Glomerular visceral epithelial cell (primary cell): ENCODE measurements around the gene FCHO1.
A peak's percentile ranks its signal among the peaks of the same experiment; 100 is the strongest.
"Not testable (repeated sequence)": the region's sequence is repeated elsewhere in the genome, so short reads cannot be mapped to it uniquely, and the experiment has no call there.

Source experiments
- DNase-seq: peaks from one replicate; pipeline ENCODE4 v3.0.0-alpha.2; 2016; ENCODE audit errors: extremely low spot score

Gene FCHO1

GRCh38 chr19:17765069-17765618 is 13.9 kb downstream of the FCHO1 start:
- DNase-seq = no peak

- DNase-seq = peak; percentile 89
Observed at GRCh38 chr19:17766543-17767131, 15.4 kb downstream of the FCHO1 start.

DNA sequence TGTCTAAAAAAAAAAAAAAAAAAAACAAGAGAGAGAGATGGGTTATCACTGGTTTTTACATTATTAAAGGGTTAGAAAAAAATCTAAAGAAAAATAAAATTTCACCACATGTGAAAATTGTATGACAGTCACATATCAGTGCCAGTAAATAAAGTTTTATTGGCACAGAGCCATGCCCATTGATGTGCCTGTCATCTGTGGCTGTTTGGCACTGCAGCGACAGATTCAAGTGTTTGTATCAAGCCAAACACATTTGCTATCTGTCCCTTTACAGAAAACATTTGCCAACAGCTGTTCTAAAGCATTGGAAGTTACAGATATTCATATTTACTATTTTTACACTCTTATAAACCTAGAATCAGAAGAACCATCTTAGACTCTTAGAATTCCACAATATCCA is 16.3 kb downstream of the FCHO1 start:
- no peak for DNase-seq

DNA sequence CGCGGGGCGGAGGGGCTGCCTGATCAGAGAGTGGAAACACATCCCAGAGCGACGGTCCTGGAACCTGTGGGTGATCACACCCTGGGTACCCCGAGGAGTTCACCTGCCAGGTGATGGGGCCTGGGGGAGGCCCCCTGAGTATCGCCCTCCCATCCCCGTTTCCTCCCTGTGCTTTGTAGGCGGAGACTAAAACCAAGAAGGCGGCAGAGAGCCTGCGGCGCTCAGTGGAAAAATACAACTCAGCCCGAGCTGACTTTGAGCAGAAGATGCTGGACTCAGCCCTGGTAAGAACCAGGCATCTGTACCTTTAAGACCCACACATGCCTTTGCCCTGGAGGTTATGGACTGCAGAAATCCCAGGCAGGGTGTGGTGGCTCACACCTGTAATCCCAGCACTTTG is 19.3 kb downstream of the FCHO1 start:
- no peak for DNase-seq

DNA sequence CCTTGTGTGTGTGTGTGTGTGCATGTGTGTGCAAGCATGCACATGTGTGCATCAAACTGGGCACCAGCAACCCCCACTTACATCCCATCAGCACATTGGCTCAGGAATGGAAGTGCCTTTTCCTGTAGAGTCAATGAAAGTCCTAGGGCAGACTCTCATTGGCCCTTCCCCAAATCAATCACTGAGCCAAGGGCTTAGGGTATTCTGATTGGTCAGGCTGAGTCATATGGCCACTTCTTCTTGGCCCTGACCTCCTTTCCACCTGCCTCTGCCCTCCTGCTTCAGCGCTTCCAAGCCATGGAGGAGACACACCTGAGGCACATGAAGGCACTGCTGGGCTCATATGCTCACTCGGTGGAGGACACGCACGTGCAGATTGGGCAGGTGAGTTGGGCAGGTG is 20.9 kb downstream of the FCHO1 start:
- DNase-seq = no peak

DNA sequence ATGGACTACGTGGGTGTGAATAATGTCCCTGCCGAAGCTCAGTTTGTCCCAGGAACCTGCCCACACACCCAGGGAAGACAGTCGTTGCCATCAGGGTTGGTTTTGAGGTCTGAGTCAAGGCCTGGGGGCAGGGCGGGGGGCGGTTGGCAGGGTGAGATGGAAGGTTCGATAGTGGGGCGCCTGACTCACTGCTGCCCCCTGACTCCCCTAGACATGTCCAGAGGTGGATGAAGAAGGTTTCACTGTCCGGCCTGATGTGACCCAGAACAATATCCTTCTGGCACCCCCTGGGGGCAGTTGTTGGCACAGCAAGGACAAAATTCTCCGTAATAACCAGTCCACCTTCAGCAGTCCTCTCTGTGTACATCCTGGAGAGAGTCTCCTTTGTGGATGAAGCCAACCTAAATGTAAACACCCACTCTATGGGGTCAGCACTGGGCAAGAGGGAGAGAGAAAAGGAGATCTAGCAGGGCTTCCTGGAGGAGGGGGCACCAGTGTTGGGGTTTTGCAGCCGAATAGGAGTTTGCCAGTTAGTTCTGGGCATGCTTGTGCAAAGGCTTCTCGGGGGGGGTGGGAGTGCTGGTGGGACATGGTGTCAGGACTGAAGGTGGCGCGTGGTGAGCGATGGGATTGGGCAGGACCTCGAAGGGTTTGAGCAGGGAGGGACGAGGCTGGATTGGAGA is 24.1 kb downstream of the FCHO1 start:
- DNase-seq = peak; percentile 53

DNA sequence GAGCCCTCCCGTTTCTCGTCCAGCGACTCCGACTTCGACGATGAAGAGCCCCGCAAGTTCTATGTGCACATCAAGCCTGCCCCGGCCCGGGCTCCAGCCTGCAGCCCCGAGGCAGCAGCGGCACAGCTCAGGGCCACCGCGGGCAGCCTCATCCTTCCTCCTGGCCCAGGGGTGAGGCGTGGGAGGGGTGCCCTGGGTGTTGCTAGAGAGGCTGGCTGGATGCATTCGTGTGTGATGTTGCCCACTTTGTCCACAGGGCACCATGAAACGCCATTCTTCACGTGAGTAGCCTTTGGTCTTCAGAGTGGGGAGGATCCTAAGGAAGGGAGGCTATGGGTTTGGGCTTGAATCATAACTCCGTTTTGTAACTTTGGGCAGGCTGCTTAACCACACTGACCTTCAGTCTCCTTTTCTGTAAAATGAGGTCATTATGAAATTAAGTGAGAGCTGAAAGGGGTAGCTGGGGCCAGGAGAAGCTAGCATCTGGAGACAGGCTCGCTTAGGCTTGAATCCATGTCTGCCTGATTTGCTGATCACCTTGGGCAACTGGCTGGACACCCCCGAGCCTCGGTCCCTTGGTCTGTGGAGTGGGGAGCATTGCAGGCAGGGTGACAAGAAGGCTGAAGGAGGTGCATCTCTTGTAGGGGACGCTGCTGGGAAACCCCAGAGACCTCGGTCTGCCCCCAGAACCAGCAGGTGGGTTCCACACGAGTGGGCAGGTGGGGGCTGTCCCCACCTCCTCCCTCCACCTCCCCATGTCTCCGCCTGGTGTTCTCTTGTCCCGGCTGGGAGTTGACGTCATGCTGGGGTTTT is 24.9 kb downstream of the FCHO1 start:
- DNase-seq = no peak

DNA sequence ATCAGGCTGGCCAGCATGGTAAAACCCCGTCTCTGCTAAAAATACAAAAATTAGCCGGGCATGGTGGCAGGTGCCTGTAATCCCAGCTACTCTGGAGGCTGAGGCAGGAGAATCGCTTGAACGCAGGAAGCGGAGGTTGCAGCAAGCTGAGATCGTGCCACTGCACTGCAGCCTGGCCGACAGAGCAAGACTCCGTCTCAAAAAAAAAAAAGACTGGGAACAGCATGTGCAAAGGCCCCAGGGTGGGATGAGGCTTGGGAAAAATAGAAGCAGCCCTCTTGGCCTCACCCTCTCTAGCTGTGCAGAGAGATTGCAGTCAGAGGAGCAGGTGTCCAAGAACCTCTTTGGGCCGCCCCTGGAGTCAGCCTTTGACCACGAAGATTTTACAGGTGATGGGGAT is 26.6 kb downstream of the FCHO1 start:
- not testable (repeated sequence) for DNase-seq

DNA sequence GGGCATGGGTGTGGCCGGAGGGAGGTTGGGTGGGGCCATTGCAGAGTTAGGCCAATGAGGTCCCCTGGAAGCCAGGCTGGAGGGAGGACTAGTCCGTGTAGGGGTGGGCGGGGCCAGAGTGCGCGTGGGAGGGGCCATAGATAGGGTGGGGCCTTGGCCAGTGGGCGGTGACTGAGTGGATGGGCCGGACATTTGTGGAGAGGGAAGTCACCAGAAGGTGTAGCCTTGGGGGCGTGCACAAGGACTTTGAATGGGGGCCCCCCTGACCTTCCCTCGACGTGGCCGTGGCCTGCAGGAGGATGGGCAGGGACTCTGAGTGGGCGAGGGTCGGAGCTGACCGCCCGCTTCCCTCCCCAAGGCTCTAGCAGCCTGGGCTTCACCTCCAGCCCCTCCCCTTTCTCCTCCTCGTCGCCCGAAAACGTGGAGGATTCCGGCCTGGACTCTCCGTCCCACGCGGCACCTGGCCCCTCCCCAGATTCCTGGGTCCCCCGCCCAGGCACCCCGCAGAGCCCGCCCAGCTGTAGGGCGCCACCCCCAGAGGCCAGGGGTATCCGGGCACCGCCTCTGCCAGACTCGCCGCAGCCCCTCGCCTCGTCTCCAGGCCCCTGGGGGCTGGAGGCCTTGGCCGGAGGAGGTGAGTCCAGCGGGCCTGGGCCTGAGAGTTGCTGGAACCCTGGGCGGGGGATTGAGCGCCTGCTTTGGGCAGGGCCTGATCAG is 27.1 kb downstream of the FCHO1 start:
- DNase-seq = peak; percentile 28

DNA sequence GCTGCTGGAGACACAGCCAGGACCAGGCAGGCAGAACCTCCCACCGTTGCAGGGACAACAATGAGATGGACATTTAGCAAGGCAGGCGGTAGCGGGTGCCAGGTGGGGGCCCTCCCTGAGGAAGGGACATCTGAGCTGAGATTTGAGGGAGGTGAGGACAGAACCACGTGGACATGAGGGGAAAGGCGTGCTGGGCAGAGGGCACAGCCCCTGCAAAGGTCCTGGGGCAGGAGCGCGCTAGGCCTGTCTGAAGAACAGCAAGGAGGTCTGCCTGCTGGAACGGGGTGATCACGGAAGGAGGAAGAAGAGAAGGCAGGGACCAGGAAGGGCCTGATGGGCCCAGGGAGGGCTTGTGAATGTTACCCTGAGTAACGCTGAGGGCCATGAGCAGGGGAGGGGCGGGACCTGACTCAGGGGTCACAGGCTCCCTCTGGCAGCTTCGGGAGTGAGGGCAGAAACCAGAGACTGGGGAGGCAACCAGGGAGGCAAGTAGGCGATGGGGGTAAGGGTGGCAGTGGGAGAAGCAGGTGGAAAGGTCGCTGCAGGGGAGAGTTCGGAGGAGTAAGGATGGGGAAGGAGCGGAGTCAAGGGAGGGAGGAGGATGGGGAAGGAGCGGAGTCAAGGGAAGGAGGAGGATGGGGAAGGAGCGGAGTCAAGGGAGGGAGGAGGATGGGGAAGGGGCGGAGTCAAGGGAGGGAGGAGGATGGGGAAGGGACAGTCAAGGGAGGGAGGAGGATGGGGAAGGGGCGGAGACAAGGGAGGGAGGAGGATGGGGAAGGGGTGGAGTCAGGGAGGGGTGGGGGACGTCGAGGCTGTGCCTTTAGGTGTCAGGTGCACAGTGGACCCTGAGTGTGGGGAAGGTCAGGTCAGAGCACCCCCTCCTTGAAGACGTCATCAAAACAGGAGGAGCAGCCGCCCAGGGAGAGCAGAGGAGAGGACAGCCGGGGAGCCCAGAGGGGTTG is 28.0 kb downstream of the FCHO1 start:
- DNase-seq = no peak

DNA sequence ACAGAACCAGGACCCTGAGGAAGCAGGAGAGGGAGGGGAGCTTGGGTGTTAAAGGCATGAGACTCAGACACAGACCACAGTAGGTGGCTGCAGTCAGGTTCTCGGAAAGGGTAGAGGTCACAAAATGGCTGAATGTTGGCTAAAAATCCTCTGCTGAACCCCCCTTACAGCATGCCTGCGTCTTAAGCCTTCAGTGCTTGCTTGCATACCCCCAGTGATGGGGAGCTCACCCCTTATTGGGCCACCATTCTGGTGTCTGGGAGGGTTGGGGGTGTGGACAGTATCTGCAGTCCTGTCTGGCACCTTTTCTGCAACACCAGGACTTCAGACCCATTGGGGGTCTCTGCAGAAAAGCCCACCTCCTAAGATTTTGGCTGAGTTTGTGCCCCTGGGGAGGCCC is 29.5 kb downstream of the FCHO1 start:
- DNase-seq = no peak

DNA sequence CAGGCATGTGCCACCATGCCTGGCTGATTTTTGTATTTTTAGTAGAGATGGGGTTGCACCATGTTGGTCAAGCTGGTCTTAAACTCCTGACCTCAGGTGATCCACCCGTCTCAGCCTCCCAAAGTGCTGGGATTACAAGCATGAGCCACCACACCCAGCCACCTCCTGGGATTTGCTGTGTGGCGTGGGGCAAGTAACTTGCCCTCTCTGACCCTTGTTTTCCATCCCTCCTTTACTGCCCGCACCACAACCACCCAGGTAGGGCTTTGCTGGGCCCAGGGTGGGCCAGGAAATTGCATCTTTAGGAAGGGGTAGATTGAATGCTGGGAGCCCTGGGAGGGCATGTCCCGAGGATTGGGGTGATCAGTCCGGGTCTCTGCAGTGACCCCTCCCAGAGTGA is 32.4 kb downstream of the FCHO1 start:
- not testable (repeated sequence) for DNase-seq

GRCh38 chr19:17784201-17785008 is 33.1 kb downstream of the FCHO1 start:
- peak; percentile 55 for DNase-seq

- no peak for DNase-seq
Observed at GRCh38 chr19:17787274-17787913, 36.1 kb downstream of the FCHO1 start.

- DNase-seq = no peak
Observed at GRCh38 chr19:17788632-17789031, 37.4 kb downstream of the FCHO1 start.

GRCh38 chr19:17790059-17790780 is 38.9 kb downstream of the FCHO1 start:
- DNase-seq = no peak

GRCh38 chr19:17794412-17794730 is 43.1 kb downstream of the FCHO1 start:
- no peak for DNase-seq

DNA sequence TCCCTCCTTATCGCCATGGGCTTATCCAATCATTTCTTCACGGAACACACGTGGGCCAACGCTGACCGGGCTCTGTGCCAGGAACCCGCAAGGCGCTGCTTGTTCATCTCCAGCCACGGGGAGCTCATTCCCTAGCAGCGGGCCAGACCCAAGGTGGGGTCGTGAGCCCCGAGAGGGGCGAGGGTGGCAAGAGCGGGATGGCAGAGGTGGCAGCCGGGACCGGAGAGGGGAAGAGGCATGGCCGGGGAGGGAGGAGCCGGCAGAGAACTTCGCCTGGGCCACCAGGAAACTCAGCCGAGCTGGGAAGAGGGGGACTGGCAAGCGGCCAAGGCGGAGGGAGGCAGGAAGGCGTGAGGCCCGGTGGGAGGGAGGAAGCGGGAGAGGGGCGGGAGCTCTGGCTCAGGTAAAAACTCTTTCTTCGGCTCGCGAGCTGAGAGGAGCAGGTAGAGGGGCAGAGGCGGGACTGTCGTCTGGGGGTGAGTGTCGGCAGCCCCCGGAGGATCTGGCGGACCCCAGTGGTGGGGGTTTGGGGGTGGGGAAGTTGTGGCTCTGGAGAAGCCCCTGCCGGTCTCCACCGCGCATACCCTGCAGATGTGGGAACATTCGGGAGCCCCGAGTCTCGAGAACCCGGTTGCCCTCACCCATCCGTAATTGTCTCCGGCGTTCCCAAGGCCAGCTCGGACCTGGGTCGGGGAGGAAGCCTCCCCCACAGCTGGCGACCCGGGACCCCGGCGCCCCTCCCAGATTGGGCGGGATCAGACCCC is 43.6 kb downstream of the FCHO1 start, which contains the start of gene B3GNT3:
Gene B3GNT3, plus strand, starts transcription at position 408 of the 764 bp plus-strand sequence. CDS start 12,670 bp downstream, outside the sequence.
- peak; percentile 62 for DNase-seq
